GM23248 (cell line): ENCODE results near the gene COPS7B. TPM values are rescaled to one million over a fixed set of nuclear protein-coding genes. Genes with fewer than 3 reads are reported as not detected.

Experiments
- DNase-seq: peaks from one replicate; pipeline ENCODE4 v3.0.0-alpha.2; 2015
- H2AFZ ChIP-seq: fragments of 200-600 bp; sonication (generic); 2 replicates; pipeline ENCODE4 v1.6.1; 2016; ENCODE audit warnings: antibody characterized with exemption
- H3F3A ChIP-seq: fragments of 200-600 bp; sonication (generic); 2 replicates; pipeline ENCODE4 v1.6.1; 2016; ENCODE audit warnings: mild to moderate bottlenecking, antibody characterized with exemption, mixed run types; ENCODE audit not compliant: insufficient read depth
- H3K27ac ChIP-seq: fragments of 200-600 bp; sonication (generic); 2 replicates; pipeline ENCODE4 v1.5.1; 2016; ENCODE audit warnings: mild to moderate bottlenecking
- H3K27me3 ChIP-seq: fragments of 200-600 bp; sonication (generic); replicated peaks from 2 replicates; pipeline ENCODE4 v1.6.1; 2016; ENCODE audit warnings: mild to moderate bottlenecking; ENCODE audit not compliant: insufficient read depth
- H3K36me3 ChIP-seq: fragments of 200-600 bp; sonication (generic); 2 replicates; pipeline ENCODE4 v1.6.1; 2016; ENCODE audit warnings: low read depth, mild to moderate bottlenecking
- H3K4me1 ChIP-seq: fragments of 200-600 bp; sonication (generic); 2 replicates; pipeline ENCODE4 v1.6.1; 2016; ENCODE audit warnings: mild to moderate bottlenecking; ENCODE audit not compliant: insufficient read depth
- H3K4me2 ChIP-seq: fragments of 200-600 bp; sonication (generic); one replicate; pipeline ENCODE4 v1.6.1; 2016; ENCODE audit warnings: mild to moderate bottlenecking; ENCODE audit not compliant: unreplicated experiment
- H3K4me3 ChIP-seq: fragments of 200-600 bp; sonication (generic); 2 replicates; pipeline ENCODE4 v1.5.1; 2016; ENCODE audit warnings: mild to moderate bottlenecking
- H3K79me2 ChIP-seq: fragments of 200-600 bp; sonication (generic); 2 replicates; pipeline ENCODE4 v1.6.1; 2016; ENCODE audit warnings: mild to moderate bottlenecking; ENCODE audit not compliant: insufficient read depth
- H3K9ac ChIP-seq: fragments of 200-600 bp; sonication (generic); 2 replicates; pipeline ENCODE4 v1.6.1; 2016; ENCODE audit warnings: mild to moderate bottlenecking
- H3K9me2 ChIP-seq: fragments of 200-600 bp; sonication (generic); 2 replicates; pipeline ENCODE4 v1.6.1; 2016; ENCODE audit warnings: mixed run types, mild to moderate bottlenecking, moderate library complexity; ENCODE audit not compliant: insufficient read depth
- H3K9me3 ChIP-seq: fragments of 200-600 bp; sonication (generic); one replicate; pipeline ENCODE4 v1.6.1; 2017; ENCODE audit warnings: low read depth
- H4K20me1 ChIP-seq: fragments of 200-600 bp; sonication (generic); 2 replicates; pipeline ENCODE4 v1.6.0; 2016; ENCODE audit not compliant: insufficient read depth
- EZH2 ChIP-seq: fragments of 200-600 bp; sonication (generic); IDR thresholded peaks from 2 replicates; pipeline ENCODE4 v1.6.1; 2018; ENCODE audit warnings: antibody characterized with exemption, mild to moderate bottlenecking; ENCODE audit not compliant: insufficient read depth, poor library complexity, severe bottlenecking
- EZH2phosphoT487 ChIP-seq: fragments of 200-600 bp; sonication (generic); IDR thresholded peaks from 2 replicates; pipeline ENCODE4 v1.6.1; 2018; ENCODE audit warnings: antibody characterized with exemption, moderate library complexity, mild to moderate bottlenecking, low read depth; ENCODE audit not compliant: insufficient read depth
- WGBS, 2 experiments: methylation state at CpG; one replicate each; pipeline ENCODE4 v1.1.6; 2015 to 2017; ENCODE audit warnings: low lambda C conversion rate in 2 of 2, low coverage in 1 of 2; ENCODE audit errors: missing lambda C conversion rate in 2 of 2; 5-methylcytosine and 5-hydroxymethylcytosine counted together
- in situ Hi-C: fragments of 300-500 bp; cut with MboI; formaldehyde crosslinking; loops from 2 replicates; pipeline ENCODE4 v1.15.0; 2020
- polyA plus RNA-seq: library from polyadenylated mRNA; unstranded; fragments of >200 nt; fragmentation: Nextera tagmentation; extraction: Ambion mirVana; gene quantifications from 2 replicates; pipeline ENCODE4 v1.2.1, GENCODE V29; 2016
- total RNA-seq: library from RNA; depleted of rRNA; stranded (reverse); fragments of >200 nt; shearing (Covaris generic); gene quantifications from 2 replicates; pipeline ENCODE4 v1.2.3, GENCODE V29; 2014

Gene COPS7B
- total and polyA plus RNA-seq, 2 experiments from 2014 or later = 30.4 to 31.4 TPM

DNA sequence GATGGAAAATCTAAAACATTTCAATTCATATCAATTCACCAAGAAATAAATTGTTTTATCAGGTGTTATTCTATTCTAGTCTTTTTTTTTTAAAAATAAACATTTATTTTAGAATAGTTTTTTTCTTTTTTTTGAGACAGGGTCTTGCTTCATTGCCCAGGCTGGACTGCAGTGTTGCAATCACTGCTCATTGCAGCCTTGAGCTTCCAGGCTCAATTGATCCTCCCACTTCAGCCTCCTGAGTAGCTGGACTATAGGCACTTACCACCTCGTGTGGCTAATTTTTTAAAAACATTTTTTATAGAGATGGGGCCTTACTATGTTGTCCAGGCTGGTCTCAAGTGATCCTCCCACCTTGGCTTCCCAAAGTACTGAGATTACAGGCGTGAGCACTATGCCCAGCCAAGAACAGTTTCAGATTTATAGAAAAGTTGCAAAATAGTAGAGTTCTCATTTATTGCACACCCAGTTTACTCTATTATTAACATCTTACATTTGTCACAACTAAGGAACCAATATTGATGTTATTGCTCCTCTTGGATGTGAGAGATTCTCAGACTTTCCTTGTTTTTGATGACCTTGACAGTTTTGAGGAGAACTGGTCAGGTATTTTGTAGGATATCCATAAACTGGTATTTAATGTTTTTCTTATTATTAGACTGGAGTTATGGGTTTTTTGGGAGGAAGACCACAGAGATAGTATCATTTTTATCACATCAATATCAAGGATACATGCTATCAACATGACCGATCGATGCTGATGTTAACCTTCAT, 35.0 kb upstream of the COPS7B start:
- Histone ChIP-seq H3K9ac (no peak overlapping the region), H3K36me3 (no peaks in the 10 kb centered on the region), H3K27ac (no peak overlapping the region), H3K27me3 (no peaks in the 10 kb centered on the region), H3K79me2 (no peaks in the 10 kb centered on the region), H3K4me3 (no peak overlapping the region), H3K9me2 (no peaks in the 10 kb centered on the region), H4K20me1 (no peaks in the 10 kb centered on the region), H3K4me2 (no peak overlapping the region), H3K9me3 (no peaks in the 10 kb centered on the region), H3K4me1 (no peaks in the 10 kb centered on the region), H2AFZ (no peak overlapping the region), H3F3A (no peaks in the 10 kb centered on the region)
- DNase-seq = no peak
- in situ Hi-C loops = no loop called here
- WGBS, 2 experiments = 80 to 87% methylated on average over 4 of the region's 4 CpGs
- no peak for TF ChIP-seq EZH2phosphoT487
- no peak for TF ChIP-seq EZH2

DNA sequence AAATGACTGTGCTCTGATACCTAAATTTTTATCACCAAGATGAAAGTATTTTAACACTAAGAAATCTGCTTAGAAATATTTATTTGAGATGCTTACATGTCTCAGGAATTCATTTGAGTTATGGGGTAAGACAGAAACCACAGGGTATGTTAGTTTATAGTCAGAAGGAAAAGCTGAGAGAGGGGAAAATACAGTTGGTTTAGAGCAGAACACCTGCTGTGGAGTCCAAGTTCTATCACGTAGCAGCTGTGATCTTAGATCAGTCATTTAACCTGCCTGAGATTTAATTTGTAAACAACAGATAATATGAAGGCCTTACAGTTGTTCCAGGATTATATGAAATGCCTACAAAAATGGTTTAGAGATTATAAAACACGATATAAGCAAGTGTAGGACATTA, 34.2 kb upstream of the COPS7B start:
- no peaks in the 10 kb centered on the region for H3K4me1 ChIP-seq
- H3F3A ChIP-seq = no peaks in the 10 kb centered on the region
- no peaks in the 10 kb centered on the region for H4K20me1 ChIP-seq
- H3K27ac ChIP-seq = no peak overlapping the region
- H3K27me3 ChIP-seq = no peaks in the 10 kb centered on the region
- no peaks in the 10 kb centered on the region for H3K9me3 ChIP-seq
- TF ChIP-seq EZH2 (no peak), EZH2phosphoT487 (no peak)
- H3K4me2 ChIP-seq = no peak overlapping the region
- in situ Hi-C loops = no loop called here
- no peaks in the 10 kb centered on the region for H3K36me3 ChIP-seq
- H3K4me3 ChIP-seq = no peak overlapping the region
- H2AFZ ChIP-seq = no peak overlapping the region
- 92 to 98% methylated on average over 2 of the region's 2 CpGs for WGBS, 2 experiments
- H3K79me2 ChIP-seq = no peaks in the 10 kb centered on the region
- no peak for DNase-seq
- H3K9ac ChIP-seq = no peak overlapping the region
- no peaks in the 10 kb centered on the region for H3K9me2 ChIP-seq

DNA sequence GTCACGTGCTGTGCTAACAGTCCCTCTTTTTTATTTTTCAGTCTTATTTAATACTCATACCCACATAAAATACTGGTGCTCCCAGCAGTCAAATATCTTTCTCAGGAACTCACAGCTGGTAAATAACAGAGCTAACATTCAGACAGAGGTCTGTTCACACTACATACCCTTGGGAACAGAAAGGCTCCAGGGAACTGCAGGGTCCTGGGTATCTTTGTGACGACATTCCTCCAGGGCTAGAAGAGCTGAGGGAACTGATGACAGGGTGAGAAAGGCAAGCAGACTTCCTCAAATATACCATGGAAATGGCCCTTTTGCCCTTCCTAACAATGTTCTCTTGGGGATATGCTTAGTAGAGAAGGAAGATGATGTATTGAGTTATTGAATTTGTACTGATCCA, 24.5 kb upstream of the COPS7B start:
- no peak for DNase-seq
- H3F3A ChIP-seq = no peaks in the 10 kb centered on the region
- H3K4me2 ChIP-seq = no peak overlapping the region
- no peak overlapping the region for H3K27ac ChIP-seq
- WGBS, 2 experiments = 91 to 97% methylated on average over 2 of the region's 2 CpGs
- no peaks in the 10 kb centered on the region for H3K79me2 ChIP-seq
- no peak overlapping the region for H2AFZ ChIP-seq
- TF ChIP-seq EZH2phosphoT487 (no peak), EZH2 (no peak)
- H3K4me1 ChIP-seq = no peaks in the 10 kb centered on the region
- H3K9me3 ChIP-seq = no peaks in the 10 kb centered on the region
- no peak overlapping the region for H3K9ac ChIP-seq
- H4K20me1 ChIP-seq = no peaks in the 10 kb centered on the region
- H3K27me3 ChIP-seq = no peaks in the 10 kb centered on the region
- no peak overlapping the region for H3K4me3 ChIP-seq
- no peaks in the 10 kb centered on the region for H3K36me3 ChIP-seq
- in situ Hi-C loops = no loop called here
- no peaks in the 10 kb centered on the region for H3K9me2 ChIP-seq

DNA sequence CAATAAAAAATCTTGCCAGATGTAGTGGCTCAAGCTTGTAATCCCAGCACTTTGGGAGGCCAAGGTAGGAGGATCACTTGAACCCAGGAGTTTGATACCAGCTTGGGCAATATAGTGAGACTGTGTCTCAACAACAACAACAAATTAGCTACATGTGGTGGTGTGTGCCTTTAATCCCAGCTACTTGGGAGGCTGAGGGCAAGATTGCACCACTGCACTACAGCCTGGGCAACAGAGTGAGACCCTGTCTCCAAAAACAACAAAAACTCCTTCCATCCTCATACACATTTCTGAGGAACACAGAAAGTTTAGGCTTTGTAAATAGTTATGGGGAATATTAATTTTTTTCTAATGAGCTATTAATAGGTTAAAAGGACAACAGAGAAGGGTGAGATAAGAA, 22.1 kb upstream of the COPS7B start:
- in situ Hi-C loops = no loop called here
- Histone ChIP-seq H3K4me1 (0 out of 2 replicates have a peak, but pooled peaks cover 7% of the 10 kb centered on the region), H3K27me3 (no peaks in the 10 kb centered on the region), H3K9me2 (no peaks in the 10 kb centered on the region), H3K4me3 (no peak overlapping the region), H3K27ac (no peak overlapping the region), H3K79me2 (no peaks in the 10 kb centered on the region), H3K36me3 (no peaks in the 10 kb centered on the region), H4K20me1 (no peaks in the 10 kb centered on the region), H2AFZ (no peak overlapping the region), H3K9me3 (no peaks in the 10 kb centered on the region), H3F3A (no peaks in the 10 kb centered on the region), H3K9ac (no peak overlapping the region), H3K4me2 (no peak overlapping the region)
- TF ChIP-seq EZH2phosphoT487 (no peak), EZH2 (no peak)
- no peak for DNase-seq
